ENCODE data around the gene VSIR. TPM values are rescaled to one million over a fixed set of nuclear protein-coding genes. Genes with fewer than 3 reads are reported as not detected.

Gene VSIR
- total and polyA plus RNA-seq, 7 donors: 12.0 to 73.1 (median 40.2) TPM

GRCh38 chr10:71799112-71799511, 25.8 kb upstream of the VSIR start:
- intact Hi-C loops (cut with DNase I): no loop called here
- DNase-seq: no peak
- 71 to 90% methylated on average over 10 of the region's 10 CpGs for WGBS, 2 donors

GRCh38 chr10:71798308-71798624, 24.9 kb upstream of the VSIR start:
- no peak for DNase-seq
- no peak for TF ChIP-seq POLR2AphosphoS5 (IDR thresholded peaks at IDR 0.05)
- TF ChIP-seq CTCF (IDR thresholded peaks at IDR 0.05): no peak
- TF ChIP-seq EP300 (IDR thresholded peaks at IDR 0.05): no peak
- no peak for TF ChIP-seq POLR2A (IDR thresholded peaks at IDR 0.05)
- Histone ChIP-seq H3K36me3 (no peaks in the 10 kb centered on the region), H3K27me3 (no peaks in the 10 kb centered on the region), H3K9me3 (no peaks in the 10 kb centered on the region), H3K4me1 (no peaks in the 10 kb centered on the region), H3K4me3 (no peak overlapping the region), H3K27ac (no peak overlapping the region)
- 81 to 90% methylated on average over 6 of the region's 6 CpGs for WGBS, 2 donors
- intact Hi-C loops (cut with DNase I): no loop called here

More at GRCh38 chr10:71799112-71799511, 25.8 kb upstream of the VSIR start:
- Histone ChIP-seq H3K27me3 (no peaks in the 10 kb centered on the region), H3K9me3 (no peaks in the 10 kb centered on the region), H3K4me1 (no peaks in the 10 kb centered on the region), H3K36me3 (no peaks in the 10 kb centered on the region), H3K4me3 (no peak overlapping the region), H3K27ac (no peak overlapping the region)
- no peak for TF ChIP-seq POLR2A (IDR thresholded peaks at IDR 0.05)
- TF ChIP-seq POLR2AphosphoS5 (IDR thresholded peaks at IDR 0.05): no peak
- TF ChIP-seq EP300 (IDR thresholded peaks at IDR 0.05): no peak
- no peak for TF ChIP-seq CTCF (IDR thresholded peaks at IDR 0.05)

- H3K4me1 ChIP-seq: no peaks in the 10 kb centered on the region
- no peaks in the 10 kb centered on the region for H3K27me3 ChIP-seq
- 59 to 79% methylated on average over 10 of the region's 10 CpGs for WGBS, 2 donors
- no peaks in the 10 kb centered on the region for H3K9me3 ChIP-seq
- intact Hi-C loops (cut with DNase I): no loop called here
- no peak overlapping the region for H3K27ac ChIP-seq
- no peaks in the 10 kb centered on the region for H3K36me3 ChIP-seq
- no peak for DNase-seq
- TF ChIP-seq EP300 (IDR thresholded peaks at IDR 0.05) (no peak), CTCF (IDR thresholded peaks at IDR 0.05) (no peak)
- no peak overlapping the region for H3K4me3 ChIP-seq
These were observed 24.4 kb upstream of the VSIR start for GRCh38 chr10:71797533-71798307.

GRCh38 chr10:71796749-71797405, 23.6 kb upstream of the VSIR start:
- Histone ChIP-seq H3K27ac (no peak overlapping the region), H3K4me3 (no peak overlapping the region), H3K36me3 (no peaks in the 10 kb centered on the region), H3K4me1 (no peaks in the 10 kb centered on the region), H3K9me3 (no peaks in the 10 kb centered on the region), H3K27me3 (no peaks in the 10 kb centered on the region)
- TF ChIP-seq POLR2AphosphoS5 (IDR thresholded peaks at IDR 0.05): no peak
- no peak for TF ChIP-seq POLR2A (IDR thresholded peaks at IDR 0.05)
- TF ChIP-seq EP300 (IDR thresholded peaks at IDR 0.05): no peak
- no peak for TF ChIP-seq CTCF (IDR thresholded peaks at IDR 0.05)
- intact Hi-C loops (cut with DNase I): no loop called here
- no peak for DNase-seq
- 78 to 81% methylated on average over 7 of the region's 7 CpGs for WGBS, 2 donors
